ENCODE data around the gene TRAPPC10. TPM values are rescaled to one million over a fixed set of nuclear protein-coding genes. Genes with fewer than 3 reads are reported as not detected.

The TRAPPC10 gene
- total and polyA plus RNA-seq, 9 of the 15 experiments (the other 6 are each of a cell fraction or from before 2014, with no cell fraction given), result 1.1 to 33.8 (median 24.3) TPM

GRCh38 chr21:44018813-44019567, 6.9 kb downstream of the TRAPPC10 start (continued):
- TF ChIP-seq MYNN (IDR thresholded peaks at IDR 0.05) (peak; percentile 58), MYNN (CRISPR knock-in tag; IDR thresholded peaks at IDR 0.05) (no peak), EP300 (IDR thresholded peaks at IDR 0.05; ENCODE audit: low read length) (peak; percentile 26; the same call in 1 of the 2 replicates), HMGN3 (IDR thresholded peaks at IDR 0.05; ENCODE audit: borderline replicate concordance, extremely low read depth, insufficient read length, low read depth, low read length) (no peak), RFX1 (IDR thresholded peaks at IDR 0.05) (no peak), NFRKB (IDR thresholded peaks at IDR 0.05; ENCODE audit: low read depth) (0 out of 2 replicates have a peak, but pooled peaks have one; percentile 29), GABPA (tag; conservative IDR thresholded peaks at IDR 0.05; ENCODE audit: low read depth) (no peak), HDGF (IDR thresholded peaks at IDR 0.05) (peak; percentile 71; the same call in 1 of the 2 replicates), ZNF740 (CRISPR knock-in tag; IDR thresholded peaks at IDR 0.05) (no peak), ZNF740 (tag; IDR thresholded peaks at IDR 0.05) (no peak), MLLT1 (IDR thresholded peaks at IDR 0.05) (peak in 1 of 2 experiments; percentile 40; a peak in 1 of 4 replicates), DPF2 (IDR thresholded peaks at IDR 0.05) (0 out of 2 replicates have a peak, but pooled peaks have one; percentile 36), TEAD4 (IDR thresholded peaks at IDR 0.05; ENCODE audit: low read length) (0 out of 2 replicates have a peak, but pooled peaks have one; percentile 10), TEAD4 (CRISPR knock-in tag; IDR thresholded peaks at IDR 0.05; ENCODE audit: borderline replicate concordance) (no peak)

Measured in K562 (cell line).